SKM-1 (cell line): ENCODE data around the gene CS.
"Not testable (repeated sequence)": the region's sequence is repeated elsewhere in the genome, so short reads cannot be mapped to it uniquely, and the experiment has no call there.

Experiments used
- DNase-seq: peaks from one replicate; lab custom pipeline; 2025; ENCODE audit not compliant: unreplicated experiment; lab: John Stamatoyannopoulos, UW

Gene CS

DNA sequence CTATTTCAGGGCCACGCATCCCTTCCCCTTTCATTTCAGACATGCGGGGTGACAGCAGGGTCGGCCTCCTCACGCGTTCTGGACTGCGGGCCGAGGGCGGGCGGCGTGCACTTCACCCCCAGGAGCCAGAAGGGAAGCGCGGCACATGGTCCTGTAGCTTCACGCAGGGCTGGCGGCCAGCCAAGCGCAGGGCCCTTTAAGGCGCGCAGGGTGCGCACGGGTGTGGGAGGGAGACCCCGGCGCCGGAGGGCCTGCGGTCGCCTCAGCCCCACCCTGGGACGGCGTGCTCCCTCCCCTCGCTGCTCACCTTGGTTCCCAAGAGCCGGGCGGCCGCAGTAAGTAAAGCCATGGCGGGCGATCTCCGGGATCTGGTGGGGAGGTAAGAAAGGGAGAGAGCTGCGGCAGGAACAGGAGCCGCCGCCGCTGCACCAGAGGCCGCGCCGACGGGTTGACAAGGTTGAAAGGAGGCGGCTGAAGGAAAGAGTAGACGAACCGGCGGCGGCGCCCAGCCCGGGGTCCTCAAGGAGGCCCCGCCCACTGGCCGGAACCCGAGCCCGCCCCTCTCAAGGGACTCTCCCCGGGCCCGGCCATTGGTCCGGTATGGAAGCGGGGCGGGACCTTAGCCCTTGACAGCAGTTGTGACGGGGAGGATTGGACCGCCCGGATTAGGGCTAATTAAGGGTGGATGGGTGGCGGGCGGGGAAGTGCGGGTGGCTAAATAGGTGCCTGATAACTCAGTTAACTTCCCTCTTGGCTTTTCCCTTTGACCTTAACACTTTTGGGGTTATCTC is at the start of gene CS:
TSS of gene CS (minus strand) at position 478 of the 791 bp plus-strand sequence. CDS start at position 349, 129 bp downstream.
- peak; percentile 80 for DNase-seq

DNA sequence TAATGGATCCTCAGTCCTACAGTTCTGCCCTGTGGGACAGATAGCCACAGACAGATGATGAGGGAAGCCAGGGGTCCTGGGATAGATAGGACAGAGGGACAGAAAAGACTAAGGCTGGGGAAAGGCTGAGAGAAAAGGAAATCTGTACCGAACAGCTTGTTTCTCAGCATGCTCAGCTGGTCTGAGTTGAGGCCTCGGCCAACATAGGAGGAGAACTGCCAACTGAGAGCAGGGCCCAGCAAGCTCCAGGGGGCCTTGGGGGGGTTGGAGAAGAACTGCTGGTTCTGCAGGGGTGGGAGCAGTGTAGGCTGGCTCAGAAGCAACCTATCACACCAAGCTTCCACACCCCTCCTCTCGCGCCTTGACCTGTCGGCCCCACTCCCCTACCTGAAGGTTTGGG is 48.6 kb upstream of the CS start:
- no peak for DNase-seq

DNA sequence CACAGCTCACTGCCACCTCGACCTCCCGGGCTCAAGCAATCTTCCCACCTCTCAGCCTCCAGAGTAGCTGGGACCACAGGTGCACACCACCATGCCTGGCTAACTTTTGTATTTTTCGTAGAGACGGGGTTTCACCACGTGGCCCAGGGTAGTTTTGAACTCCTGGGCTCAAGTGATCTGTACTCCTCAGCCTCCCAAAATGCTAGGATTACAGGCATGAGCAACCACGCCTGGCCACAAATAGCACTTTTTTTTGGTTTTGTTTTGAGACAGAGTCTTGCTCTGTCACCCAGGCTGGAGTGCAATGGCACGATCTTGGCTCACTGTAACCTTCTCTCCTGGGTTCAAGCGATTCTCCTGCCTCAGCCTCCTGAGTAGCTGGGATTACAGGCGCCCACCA is 47.1 kb upstream of the CS start:
- not testable (repeated sequence) for DNase-seq

DNA sequence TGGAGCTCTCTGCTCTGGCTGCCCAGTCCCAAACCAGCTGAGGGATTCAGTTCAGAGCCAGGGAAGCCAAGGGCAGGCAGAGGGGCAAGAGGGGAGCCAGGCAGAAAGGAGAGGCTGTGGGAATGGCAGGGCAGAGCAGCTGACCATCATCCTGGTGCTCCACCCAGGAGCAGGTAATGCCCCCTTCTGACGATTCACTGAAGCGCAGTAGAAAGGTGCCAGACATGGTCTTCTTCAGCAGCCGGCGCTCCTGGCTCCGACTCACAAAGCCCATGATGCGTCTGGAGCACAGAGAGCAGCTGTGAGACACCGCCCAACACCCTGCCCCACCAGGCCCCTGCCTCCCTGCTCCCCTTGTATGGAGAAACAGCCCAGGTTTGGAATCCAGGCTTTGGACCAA is 46.5 kb upstream of the CS start:
- DNase-seq: no peak

DNA sequence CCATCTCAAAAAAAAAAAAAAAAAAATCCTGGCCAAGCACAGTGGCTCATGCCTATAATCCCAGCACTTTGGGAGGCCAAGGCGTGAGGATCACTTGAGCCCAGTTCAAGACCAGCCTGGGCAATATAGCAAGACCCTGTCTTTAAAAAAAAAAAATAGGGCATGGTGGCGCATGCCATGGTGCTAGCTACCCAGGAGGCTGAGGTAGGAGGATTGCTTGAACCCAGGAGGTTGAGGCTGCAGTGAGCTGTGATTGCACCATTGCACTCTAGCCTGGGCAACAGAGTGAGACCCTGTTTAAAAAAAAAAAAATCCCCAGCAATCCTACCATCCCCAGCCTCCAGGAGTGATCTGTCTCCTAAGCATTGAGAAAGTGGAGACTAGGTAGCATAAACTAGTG is 42.2 kb upstream of the CS start:
- not testable (repeated sequence) for DNase-seq

DNA sequence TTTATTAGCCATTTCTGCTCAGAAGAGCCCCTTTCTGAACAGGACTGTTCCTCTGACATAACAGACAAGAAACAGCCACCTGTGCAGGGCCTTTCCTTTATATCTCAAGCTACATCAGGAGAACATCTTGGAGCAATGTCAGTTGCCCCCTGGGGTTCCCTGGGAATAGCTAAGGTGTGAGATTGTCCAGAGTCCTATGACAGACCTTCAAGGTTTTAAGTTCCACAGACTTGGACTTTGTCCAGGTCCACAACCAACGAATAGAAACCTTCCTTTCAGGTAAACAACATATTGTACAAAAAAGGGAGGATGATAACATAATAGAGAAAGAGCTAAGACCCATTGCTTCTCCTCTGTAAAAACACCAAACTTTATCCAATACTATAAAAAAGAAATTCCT is 41.5 kb upstream of the CS start:
- DNase-seq: no peak

DNA sequence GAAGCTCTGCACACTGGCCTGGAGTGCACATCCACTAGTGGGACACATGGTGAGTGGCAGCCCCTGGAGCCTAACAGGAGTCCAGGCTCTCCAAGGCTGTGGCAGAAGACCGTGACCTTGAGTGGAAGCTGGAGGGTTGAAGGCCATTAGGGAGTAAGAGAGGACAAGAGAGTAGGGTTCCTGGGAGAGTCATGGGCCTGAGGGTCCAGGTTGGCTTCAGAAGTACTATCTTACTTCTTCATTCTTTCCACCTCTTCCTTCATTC is 39.0 kb upstream of the CS start:
- no peak for DNase-seq

DNA sequence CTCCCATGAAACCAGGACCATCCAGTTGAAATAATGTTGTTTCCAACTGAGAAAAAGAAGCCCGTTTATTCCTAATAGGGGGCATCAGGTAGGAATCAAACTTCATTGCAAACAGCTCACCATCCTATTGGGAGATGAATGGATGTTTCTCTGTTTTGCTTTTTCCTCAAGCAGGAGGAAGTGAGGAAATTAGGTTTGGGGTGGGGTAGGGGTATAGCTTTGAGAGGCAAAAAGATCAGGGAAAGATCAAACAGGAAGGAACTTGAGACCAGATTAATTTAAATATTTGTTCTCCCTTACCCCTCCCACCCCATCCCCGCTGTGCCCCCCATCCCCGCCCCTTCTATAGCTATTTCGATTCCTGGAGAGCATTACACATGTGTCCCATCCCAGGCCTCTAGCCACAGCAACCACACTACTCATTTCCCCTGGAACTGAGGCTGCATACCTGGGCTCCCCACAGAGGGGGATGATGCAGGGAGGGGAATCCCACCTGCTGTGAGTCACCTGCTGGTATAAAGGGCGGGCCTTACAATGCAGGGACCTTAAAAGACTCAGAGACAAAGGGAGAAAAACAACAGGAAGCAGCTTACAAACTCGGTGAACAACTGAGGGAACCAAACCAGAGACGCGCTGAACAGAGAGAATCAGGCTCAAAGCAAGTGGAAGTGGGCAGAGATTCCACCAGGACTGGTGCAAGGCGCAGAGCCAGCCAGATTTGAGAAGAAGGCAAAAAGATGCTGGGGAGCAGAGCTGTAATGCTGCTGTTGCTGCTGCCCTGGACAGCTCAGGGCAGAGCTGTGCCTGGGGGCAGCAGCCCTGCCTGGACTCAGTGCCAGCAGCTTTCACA is 38.4 kb upstream of the CS start, which contains the start of gene IL23A:
TSS of gene IL23A (plus strand) at position 577 of the 850 bp plus-strand sequence. CDS start at position 738, 161 bp downstream.
- no peak for DNase-seq

DNA sequence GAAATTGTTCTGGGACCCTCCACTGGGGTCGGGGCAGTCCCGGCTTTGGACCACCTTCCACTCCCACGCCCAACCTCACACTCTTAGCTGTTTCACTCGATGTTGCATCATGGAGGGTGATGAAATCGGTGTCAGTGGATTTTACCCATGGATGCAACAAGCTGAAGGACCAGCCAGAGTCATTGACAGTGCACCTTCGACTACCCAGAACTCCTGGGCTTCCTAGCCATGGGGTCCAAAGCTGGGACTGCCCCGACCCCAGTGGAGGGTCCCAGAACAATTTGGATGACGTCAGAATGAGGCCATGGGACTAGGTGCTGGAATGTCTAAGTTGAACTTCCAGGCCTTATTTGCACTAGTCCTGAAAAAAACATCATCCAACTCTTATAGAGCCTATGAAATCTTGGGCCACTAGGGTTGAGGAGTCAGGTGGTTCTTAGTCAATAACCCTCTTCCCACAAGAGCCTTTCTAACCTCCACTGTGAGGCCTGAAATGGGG is 37.7 kb upstream of the CS start:
- no peak for DNase-seq

DNA sequence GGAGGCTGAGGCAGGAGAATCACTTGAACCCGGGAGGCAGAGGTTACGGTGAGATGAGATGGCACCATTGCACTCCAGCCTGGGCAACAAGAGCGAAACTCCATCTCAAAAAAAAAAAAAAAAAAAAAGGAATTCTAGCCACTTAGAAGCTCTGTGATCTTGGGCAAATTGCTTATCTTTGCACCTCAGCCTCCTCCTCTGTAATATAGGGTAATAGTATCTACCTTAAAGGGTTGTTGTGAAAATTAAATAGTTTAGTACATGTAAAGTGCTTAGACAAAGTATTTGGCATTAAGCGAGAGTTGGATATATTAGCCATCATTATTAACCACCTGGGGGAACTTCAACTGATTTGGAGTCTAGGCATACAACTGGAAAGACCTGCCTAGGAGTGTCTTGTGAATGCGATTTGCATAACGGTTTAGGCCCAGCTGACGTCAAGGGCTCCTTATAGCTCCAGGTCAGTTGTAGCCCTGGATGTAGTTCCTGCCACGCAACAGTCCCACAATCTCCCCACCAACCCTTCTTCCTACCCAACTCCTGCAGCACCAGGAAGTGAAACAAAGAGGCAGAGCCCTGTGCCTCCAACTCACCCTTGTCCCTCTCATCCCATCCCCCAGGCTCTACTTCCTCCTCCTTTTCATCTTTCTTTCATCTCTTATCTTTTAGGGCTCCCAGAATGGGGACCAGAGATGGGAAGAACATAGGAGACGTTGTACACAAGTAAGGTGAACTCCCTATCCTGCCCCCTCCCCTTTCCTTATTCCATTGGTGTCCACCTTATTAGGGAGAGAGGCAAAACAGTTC is 36.4 kb upstream of the CS start:
- peak; percentile 65 for DNase-seq

DNA sequence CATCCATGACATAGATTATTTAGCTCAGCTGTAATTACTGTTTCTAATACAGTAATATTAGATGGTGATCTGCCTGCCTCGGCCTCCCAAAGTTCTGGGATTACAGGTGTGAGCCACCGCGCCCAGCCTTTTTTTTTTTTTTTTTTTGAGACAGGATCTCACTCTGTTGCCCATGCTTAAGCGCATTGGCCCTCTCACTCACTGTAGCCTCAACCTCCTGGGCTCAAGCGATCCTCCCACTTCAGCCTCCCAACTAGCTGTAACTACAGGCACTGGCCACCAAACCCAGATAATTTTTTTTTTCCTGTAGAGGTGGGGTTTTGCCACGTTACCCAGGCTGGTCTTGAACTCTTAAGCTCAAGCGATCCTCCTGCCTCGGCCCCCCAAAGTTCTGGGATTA is 35.4 kb upstream of the CS start:
- not testable (repeated sequence) for DNase-seq

DNA sequence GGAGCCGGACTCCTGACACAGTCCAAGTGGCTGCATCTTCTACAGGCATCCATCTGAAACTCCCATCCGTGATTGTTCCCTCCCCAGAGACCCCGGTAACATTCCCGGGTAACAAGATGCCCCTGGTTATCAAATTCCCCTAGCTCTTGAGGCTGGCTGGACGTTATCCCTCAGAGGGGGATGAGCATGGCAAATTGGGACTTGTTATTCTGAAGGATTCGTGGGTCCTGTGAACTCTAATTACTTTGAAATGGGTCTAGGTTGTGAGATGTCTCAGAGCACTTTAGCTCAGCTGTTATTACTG is 34.3 kb upstream of the CS start:
- DNase-seq: no peak

DNA sequence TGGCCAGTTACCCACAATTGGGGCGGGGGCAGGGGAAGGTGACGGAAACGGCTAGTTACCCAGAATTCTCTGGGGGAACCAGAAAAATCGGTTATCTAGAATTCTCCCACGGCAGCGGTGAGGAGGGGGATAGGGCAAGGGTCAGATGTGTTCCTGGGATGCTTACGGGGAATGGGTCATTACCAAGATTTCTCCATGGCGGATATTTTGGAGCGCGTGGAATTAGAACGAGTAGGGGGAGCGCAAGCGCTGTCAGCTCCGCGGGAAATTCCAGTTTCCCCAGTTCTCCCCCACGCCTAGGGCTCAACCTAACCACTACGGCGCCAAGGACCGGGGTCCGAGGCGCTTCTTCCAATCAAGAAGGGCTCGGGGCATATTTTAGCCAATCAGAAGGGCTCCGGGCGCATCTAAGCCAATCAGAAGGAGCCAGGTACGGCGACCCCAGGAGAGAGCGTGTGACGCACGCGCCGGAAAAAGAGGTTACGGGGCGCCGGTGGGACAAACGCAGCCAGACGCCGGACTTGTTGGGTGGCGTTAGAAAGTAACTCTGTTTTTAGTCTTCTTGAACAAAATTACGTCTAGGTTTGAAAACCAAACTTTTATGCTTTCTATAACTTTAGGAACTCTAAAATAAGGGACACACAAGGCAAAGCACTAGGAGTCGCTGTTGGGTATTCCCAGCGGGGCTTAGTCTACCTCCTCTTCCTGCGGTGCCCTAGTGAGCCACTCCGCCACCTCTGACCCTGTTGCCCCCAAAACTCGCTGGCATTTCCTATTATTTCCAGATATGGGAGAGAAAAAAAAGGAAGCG is 33.8 kb upstream of the CS start, which contains the start of gene PAN2:
TSS of gene PAN2 (minus strand) at position 322 of the 811 bp plus-strand sequence. CDS start 906 bp downstream, outside the sequence.
- peak; percentile 63 for DNase-seq

DNA sequence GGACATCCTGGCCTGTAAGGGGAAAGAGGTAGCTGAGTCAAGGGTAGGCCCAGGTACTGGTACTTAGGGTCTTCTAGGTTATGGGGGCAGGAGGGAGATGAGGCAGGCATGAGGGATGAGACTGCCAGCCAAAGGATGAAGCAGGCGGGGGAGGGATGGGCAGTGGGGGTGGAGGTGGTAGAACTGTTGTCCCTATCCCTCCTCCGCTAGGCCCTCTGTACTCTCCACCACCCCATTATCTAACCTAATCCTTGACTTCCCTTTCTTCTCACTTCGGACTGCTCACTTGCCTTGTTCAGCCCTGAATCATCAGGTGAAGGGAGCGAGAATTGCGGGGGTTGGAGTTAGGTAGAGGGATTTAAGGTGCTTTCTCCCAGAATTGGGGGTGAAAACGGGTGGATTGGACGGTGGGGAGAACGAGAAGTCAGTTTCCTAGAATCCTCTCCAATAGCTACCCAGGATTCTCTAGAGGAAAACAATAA is 33.1 kb upstream of the CS start:
- DNase-seq: peak; percentile 10

DNA sequence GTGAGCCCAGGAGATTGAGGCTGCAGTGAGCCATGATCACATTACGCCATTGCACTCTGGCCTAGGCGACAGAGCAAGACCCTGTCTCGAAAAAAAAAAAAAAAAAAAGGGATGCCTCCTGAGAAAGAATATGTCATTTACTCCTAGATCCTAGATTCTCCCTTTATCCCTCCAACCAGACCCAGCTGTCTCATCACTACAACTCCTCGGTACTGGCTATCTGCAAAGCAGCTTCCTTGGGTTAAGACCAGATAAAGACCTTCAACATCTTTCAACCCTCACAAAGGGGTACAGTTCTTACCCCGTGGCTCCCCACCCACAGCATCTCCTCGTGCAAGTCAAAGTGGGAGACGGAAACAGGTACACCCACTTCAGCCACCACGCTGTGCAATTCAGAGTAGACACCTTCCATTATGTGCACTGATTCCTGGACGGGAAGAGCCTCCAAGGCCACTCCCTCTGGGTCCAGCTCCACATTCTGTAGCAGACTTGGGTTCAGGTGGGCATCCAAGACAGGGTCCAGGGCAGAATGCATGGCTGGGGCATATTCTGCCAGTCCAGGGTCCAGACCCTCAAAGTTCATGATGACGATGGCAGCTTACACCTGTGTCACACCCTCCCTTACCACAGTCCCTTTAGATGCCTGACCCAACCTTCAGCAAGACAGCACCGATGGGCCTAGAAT is 32.5 kb upstream of the CS start:
- no peak for DNase-seq

DNA sequence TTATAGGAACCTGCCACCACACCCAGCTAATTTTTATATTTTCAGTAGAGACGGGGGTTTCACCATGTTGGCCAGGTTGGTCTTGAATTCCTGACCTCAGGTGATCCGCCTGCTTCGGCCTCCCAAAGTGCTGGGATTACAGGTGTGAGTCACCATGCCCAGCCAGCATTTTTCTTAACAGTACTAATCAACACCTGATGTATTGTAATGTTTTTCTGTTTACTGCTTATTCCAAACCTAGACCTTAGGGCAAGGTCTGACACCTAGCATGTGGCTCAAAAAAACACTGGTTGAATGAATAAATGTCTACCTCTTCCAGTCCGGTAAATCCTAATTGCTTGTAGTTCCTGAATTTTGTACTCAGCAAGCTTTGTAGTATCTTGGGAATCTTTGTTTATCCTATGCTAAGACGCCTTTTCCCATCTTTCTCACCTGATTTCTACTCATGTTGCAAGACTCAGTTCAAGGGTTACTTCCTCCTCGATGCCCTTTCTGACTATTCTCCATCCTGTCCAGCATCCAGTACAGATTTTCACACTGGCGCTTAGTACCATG is 30.9 kb upstream of the CS start:
- no peak for DNase-seq

DNA sequence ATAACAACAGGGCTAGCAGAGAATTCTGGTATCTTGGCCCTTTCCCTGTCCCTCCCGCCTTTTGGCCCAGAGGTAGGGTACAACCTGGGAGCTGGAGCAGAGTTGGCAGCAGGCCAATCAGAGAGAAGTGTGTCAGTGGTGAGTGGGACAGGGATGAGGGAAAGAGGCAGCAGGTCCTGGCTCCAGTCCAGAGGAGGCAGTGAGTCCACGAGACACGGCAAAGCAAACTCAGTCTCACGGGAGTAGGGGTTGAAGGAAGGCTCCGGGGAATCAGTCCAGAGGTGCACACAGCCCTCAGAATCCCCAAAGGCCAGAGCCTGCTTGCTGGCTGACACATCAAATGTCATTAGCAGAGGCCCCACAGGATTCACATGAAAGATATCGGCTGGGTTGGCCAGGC is 26.4 kb upstream of the CS start:
- no peak for DNase-seq

DNA sequence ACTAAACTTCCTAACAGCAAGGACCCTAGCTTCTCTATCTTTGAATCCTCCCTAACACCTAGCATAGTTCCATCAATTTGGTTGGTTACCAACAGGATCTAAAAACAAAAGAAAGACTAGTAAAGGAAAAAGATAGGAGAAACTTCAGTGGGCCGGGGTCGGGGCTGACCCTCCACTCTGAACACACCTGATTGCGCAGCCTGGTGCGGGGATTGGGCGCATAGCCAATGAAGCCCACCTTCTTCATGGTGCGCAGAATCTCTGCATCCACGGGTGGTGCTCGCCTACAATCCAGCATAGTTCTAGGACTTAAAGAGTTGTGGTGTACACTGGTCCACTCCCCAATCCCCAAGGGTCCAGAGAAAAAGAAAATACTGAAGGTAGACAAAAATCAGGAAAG is 26.0 kb upstream of the CS start:
- no peak for DNase-seq

DNA sequence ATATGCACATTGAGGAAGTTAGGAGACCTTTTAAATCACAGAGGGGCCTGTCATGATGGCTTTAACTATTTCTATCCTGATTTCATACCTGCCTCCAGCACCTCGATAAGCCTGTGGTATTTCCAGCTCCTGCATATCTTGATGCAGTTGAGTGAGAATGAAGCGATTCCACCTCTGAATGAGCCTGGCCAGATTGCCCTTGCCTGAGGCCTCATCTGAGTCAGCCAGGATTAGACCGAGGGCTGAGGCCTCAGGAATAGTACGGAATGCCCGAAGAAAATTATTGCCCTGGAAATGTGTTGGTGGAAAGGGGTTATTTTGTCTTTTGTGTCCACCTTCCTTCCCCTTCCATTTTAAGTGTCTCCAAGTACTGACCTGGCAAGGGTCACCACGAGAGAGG is 24.1 kb upstream of the CS start:
- DNase-seq: no peak

DNA sequence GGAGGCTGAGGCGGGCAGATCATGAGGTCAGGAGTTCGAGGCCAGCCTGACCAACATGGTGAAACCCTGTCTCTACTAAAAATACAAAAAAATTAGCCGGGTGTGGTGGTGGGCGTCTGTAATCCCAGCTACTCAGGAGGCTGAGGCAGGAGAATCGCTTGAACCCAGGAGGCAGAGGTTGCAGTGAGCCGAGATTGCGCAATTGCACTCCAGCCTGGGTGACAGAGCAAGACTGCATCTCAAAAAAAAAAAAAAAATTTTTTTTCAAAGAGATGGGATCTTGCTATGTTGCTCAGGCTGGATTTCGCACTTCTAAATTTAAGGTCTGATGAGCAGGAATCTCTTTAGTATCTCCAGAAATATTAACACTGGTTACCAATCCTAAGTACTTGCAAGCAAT is 21.5 kb upstream of the CS start:
- not testable (repeated sequence) for DNase-seq
